SK-N-SH treated with all-trans-retinoic acid at 6 μM for 48 hours (cell line): ENCODE measurements around the gene CLSTN2.

Source experiments
- CSRNP3 ChIP-seq: fragments of 250-450 bp; sonication (Bioruptor Pico); IDR thresholded peaks from 2 replicates; pipeline ENCODE4 v1.5.1; 2021; ENCODE audit warnings: mild to moderate bottlenecking, moderate library complexity
- ISL1 ChIP-seq: fragments of 250-450 bp; sonication (Bioruptor Pico); IDR thresholded peaks from 2 replicates; pipeline ENCODE4 v2.1.2; 2022; ENCODE audit warnings: mild to moderate bottlenecking, moderate library complexity
- PATZ1 ChIP-seq: fragments of 250-450 bp; sonication (Bioruptor Pico); IDR thresholded peaks from 2 replicates; pipeline ENCODE4 v1.8.0; 2020; ENCODE audit warnings: mild to moderate bottlenecking, moderate library complexity, borderline replicate concordance
- PPARA ChIP-seq: fragments of 250-450 bp; sonication (Bioruptor Pico); IDR thresholded peaks from 2 replicates; pipeline ENCODE4 v1.5.0; 2020; ENCODE audit warnings: mild to moderate bottlenecking, borderline replicate concordance
- RARB ChIP-seq: fragments of 250-450 bp; sonication (Bioruptor Pico); IDR thresholded peaks from 2 replicates; pipeline ENCODE4 v1.8.0; 2021; ENCODE audit warnings: mild to moderate bottlenecking, moderate library complexity
- ZNF565 ChIP-seq: fragments of 450-650 bp; formaldehyde crosslinking; conservative IDR thresholded peaks from 2 replicates; pipeline ENCODE4 v1.5.0; 2020; ENCODE audit warnings: low read depth, mild to moderate bottlenecking, moderate library complexity
- ZNF70 ChIP-seq: fragments of 450-650 bp; formaldehyde crosslinking; IDR thresholded peaks from 2 replicates; pipeline ENCODE4 v1.5.0; 2020; ENCODE audit warnings: mild to moderate bottlenecking, moderate library complexity
- ZNF8 ChIP-seq: fragments of 450-650 bp; formaldehyde crosslinking; IDR thresholded peaks from 2 replicates; pipeline ENCODE4 v1.5.0; 2020; ENCODE audit warnings: mild to moderate bottlenecking, moderate library complexity

DNA sequence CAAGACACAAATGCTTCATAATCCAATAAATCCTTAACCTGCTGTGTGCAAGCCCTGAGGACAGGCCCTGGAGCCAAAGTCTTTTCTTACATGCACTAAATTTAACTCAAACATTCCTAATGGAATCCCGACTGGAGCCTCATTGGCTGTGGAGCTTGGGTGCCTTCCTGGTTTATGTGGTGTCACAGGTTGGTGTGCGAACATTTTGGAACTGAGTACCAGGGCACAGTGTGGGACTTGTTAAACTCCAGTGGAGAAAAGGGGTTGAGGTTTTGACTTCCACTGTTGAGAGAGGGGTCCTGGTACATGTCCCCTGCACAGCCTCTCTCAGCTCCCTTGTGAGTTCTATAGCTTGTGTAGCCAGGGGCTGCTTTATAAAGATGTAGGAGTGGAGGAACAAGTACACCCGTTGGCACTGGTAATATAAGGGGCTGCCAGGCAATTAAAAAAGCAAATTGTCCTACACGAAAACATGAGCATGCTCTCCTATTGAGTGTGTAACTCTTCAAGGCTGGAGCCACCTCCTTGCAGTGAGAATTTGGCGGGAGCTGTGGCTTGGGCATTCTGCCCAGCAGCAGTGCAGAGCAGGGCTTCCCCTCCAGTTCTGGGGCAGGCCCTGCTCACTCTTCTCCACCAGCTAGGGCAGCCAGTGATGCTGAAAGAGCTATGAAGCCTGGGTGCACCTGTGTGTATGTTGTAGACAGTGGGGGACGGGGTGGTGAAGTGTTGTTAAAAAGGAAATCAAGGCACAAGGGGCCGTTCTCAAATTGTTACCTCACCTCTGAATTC lies 218.1 kb downstream of the CLSTN2 start:
- TF ChIP-seq ISL1 (CRISPR knock-in tag) (no peak), ZNF70 (CRISPR knock-in tag) (no peak), CSRNP3 (CRISPR knock-in tag) (no peak), RARB (CRISPR knock-in tag) (no peak), ZNF8 (CRISPR knock-in tag) (no peak), ZNF565 (CRISPR knock-in tag) (no peak), PATZ1 (CRISPR knock-in tag) (no peak), PPARA (no peak)
